ENCODE data around the gene NSUN7. TPM values are rescaled to one million over a fixed set of nuclear protein-coding genes. Genes with fewer than 3 reads are reported as not detected.

NSUN7 gene
- total and polyA plus RNA-seq, 4 donors: 0.21 to 4.5 (median 1.3) TPM

DNA sequence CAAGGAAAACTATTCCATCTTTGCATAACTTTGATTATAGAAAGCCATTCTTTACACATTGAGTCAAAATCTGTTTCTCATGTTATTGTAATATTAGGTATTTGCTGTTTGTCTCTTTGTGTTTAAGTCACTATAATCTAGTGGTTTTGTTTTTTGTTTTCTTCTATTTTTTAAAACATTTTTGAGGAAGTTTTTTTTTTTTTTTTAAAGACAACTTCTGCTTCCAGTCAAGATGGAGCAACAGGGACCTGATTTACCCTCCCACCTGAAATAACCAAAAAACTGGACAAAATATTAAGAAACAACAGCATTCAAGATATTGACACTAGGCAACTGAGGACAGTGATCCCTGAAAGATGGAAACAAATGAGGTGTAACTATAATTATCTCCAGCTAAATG lies 18.4 kb upstream of the NSUN7 start:
- H3K36me3 ChIP-seq (ENCODE audit: control insufficient read depth in 4 of 4, insufficient read depth in 3 of 4, low read depth in 1 of 4, low read length in 3 of 4): no peaks in the 10 kb centered on the region
- no peaks in the 10 kb centered on the region for H3K9me3 ChIP-seq (ENCODE audit: control insufficient read depth in 4 of 4, low read length in 3 of 4)
- H3K4me1 ChIP-seq (ENCODE audit: control insufficient read depth in 4 of 4, insufficient read depth in 4 of 4, low read length in 3 of 4): peaks cover 3 to 9% (median 4%) of the 10 kb centered on the region in 4 donors
- no peaks in the 10 kb centered on the region for H3K27me3 ChIP-seq (ENCODE audit: control insufficient read depth in 4 of 4, insufficient read depth in 4 of 4, low read length in 3 of 4)
- no peak overlapping the region for H3K9ac ChIP-seq (ENCODE audit: low read depth in 1 of 2, low read length in 2 of 2)
- DNase-seq (ENCODE audit: low spot score): no peak
- TF ChIP-seq, protein P1, sequence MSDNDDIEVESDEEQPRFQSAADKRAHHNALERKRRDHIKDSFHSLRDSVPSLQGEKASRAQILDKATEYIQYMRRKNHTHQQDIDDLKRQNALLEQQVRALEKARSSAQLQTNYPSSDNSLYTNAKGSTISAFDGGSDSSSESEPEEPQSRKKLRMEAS (IDR thresholded peaks at IDR 0.05): no peak
- TF ChIP-seq, protein P2, sequence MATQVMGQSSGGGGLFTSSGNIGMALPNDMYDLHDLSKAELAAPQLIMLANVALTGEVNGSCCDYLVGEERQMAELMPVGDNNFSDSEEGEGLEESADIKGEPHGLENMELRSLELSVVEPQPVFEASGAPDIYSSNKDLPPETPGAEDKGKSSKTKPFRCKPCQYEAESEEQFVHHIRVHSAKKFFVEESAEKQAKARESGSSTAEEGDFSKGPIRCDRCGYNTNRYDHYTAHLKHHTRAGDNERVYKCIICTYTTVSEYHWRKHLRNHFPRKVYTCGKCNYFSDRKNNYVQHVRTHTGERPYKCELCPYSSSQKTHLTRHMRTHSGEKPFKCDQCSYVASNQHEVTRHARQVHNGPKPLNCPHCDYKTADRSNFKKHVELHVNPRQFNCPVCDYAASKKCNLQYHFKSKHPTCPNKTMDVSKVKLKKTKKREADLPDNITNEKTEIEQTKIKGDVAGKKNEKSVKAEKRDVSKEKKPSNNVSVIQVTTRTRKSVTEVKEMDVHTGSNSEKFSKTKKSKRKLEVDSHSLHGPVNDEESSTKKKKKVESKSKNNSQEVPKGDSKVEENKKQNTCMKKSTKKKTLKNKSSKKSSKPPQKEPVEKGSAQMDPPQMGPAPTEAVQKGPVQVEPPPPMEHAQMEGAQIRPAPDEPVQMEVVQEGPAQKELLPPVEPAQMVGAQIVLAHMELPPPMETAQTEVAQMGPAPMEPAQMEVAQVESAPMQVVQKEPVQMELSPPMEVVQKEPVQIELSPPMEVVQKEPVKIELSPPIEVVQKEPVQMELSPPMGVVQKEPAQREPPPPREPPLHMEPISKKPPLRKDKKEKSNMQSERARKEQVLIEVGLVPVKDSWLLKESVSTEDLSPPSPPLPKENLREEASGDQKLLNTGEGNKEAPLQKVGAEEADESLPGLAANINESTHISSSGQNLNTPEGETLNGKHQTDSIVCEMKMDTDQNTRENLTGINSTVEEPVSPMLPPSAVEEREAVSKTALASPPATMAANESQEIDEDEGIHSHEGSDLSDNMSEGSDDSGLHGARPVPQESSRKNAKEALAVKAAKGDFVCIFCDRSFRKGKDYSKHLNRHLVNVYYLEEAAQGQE (IDR thresholded peaks at IDR 0.05): no peak
- H3K27ac ChIP-seq (ENCODE audit: low read depth in 1 of 2, low read length in 2 of 2): peak overlapping the region; percentile 12 to 47
- no peak overlapping the region for H3K4me3 ChIP-seq (ENCODE audit: low read depth in 1 of 3, low read length in 3 of 3)

DNA sequence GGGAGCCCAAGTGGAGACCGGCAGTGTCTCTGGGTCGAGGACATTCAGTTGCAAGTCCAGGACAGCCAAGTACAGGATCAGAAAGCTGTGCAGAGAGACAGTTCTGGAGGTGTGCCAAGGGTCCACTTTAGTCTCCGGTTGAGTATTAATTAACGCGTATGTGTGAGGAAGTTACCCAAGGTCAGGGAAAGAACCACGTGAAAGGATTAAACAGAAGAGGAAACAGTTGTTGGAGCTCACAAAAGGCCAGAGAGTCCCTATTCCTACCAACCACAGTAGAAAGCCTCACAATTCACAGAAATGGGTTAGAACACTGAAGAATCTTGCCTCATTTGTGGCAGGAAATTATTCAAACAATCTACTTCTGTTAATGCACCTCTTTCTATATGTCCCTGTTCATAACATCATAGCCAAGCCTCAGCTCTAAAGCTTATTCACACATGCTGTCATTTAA lies 17.9 kb upstream of the NSUN7 start:
- Histone ChIP-seq H3K4me3 (ENCODE audit: low read depth in 1 of 3, low read length in 3 of 3) (no peak overlapping the region), H3K36me3 (ENCODE audit: control insufficient read depth in 4 of 4, insufficient read depth in 3 of 4, low read depth in 1 of 4, low read length in 3 of 4) (no peaks in the 10 kb centered on the region), H3K9ac (ENCODE audit: low read depth in 1 of 2, low read length in 2 of 2) (no peak overlapping the region), H3K4me1 (ENCODE audit: control insufficient read depth in 4 of 4, insufficient read depth in 4 of 4, low read length in 3 of 4) (peaks cover 3 to 9% (median 4%) of the 10 kb centered on the region in 4 donors), H3K9me3 (ENCODE audit: control insufficient read depth in 4 of 4, low read length in 3 of 4) (no peaks in the 10 kb centered on the region), H3K27ac (ENCODE audit: low read depth in 1 of 2, low read length in 2 of 2) (peak overlapping the region in 1 of 2 donors; percentile 47), H3K27me3 (ENCODE audit: control insufficient read depth in 4 of 4, insufficient read depth in 4 of 4, low read length in 3 of 4) (no peaks in the 10 kb centered on the region)
- 10% methylated on average over 6 of the region's 6 CpGs for WGBS
- TF ChIP-seq RXRA (IDR thresholded peaks at IDR 0.05) (peak; percentile 14 to 20), SP1 (IDR thresholded peaks at IDR 0.05) (peak; percentile 26), YY1 (IDR thresholded peaks at IDR 0.05) (no peak), RAD21 (IDR thresholded peaks at IDR 0.05) (peak in 1 of 2 donors; percentile 27)
- TF ChIP-seq, protein P1 (IDR thresholded peaks at IDR 0.05): peak; percentile 23
- DNase-seq (ENCODE audit: low spot score): peak; percentile 45

DNA sequence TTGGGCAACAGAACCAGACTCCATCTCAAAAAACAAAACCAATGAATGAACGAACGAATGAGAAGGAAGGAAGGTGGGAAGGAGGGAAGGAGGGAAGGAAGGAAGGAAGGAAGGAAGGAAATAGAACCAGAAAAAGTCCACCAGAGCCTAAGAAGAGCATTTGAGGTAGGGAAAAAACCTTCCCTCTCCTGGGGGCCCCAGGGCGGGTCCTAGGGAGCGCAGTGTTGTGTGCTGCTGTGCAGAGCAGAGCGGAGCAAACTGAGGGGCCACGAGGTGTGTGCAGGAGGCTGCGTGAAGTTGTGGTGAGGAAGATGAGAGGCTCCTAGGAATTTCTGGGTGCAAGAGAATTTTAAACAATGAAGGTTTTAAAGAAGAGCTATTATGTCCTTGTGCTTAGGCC lies 16.0 kb upstream of the NSUN7 start:
- Histone ChIP-seq H3K27ac (ENCODE audit: low read depth in 1 of 2, low read length in 2 of 2) (no peak overlapping the region), H3K4me1 (ENCODE audit: control insufficient read depth in 4 of 4, insufficient read depth in 4 of 4, low read length in 3 of 4) (peaks cover 3 to 6% (median 4%) of the 10 kb centered on the region in 4 donors), H3K4me3 (ENCODE audit: low read depth in 1 of 3, low read length in 3 of 3) (no peak overlapping the region), H3K9ac (ENCODE audit: low read depth in 1 of 2, low read length in 2 of 2) (no peak overlapping the region), H3K36me3 (ENCODE audit: control insufficient read depth in 4 of 4, insufficient read depth in 3 of 4, low read depth in 1 of 4, low read length in 3 of 4) (no peaks in the 10 kb centered on the region), H3K27me3 (ENCODE audit: control insufficient read depth in 4 of 4, insufficient read depth in 4 of 4, low read length in 3 of 4) (no peaks in the 10 kb centered on the region), H3K9me3 (ENCODE audit: control insufficient read depth in 4 of 4, low read length in 3 of 4) (no peaks in the 10 kb centered on the region)
- no peak for TF ChIP-seq FOXA1 (IDR thresholded peaks at IDR 0.05)
- DNase-seq (ENCODE audit: low spot score): no peak
- 78% methylated on average over 7 of the region's 7 CpGs for WGBS

DNA sequence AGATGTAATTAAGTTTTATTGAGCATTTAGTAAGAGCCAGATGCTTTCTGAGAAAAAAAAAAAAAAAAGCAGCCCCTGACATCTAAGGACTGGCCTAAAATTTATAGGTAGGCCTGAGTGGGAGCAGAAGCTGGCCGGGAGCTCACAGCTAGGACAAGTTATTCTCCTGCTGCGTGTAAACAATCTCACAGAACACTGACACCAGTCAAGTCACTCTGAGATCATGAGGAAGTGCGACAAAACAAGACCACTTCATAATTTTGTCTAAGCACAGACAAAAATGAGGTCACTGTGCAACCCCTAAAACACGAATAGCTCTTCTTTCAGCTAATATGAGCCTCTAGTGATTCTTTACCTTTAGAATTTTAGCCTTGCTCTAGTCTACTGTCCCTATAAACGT lies 15.3 kb upstream of the NSUN7 start:
- Histone ChIP-seq H3K27ac (ENCODE audit: low read depth in 1 of 2, low read length in 2 of 2) (no peak overlapping the region), H3K9ac (ENCODE audit: low read depth in 1 of 2, low read length in 2 of 2) (no peak overlapping the region), H3K4me1 (ENCODE audit: control insufficient read depth in 4 of 4, insufficient read depth in 4 of 4, low read length in 3 of 4) (peaks cover 3 to 6% (median 4%) of the 10 kb centered on the region in 4 donors), H3K36me3 (ENCODE audit: control insufficient read depth in 4 of 4, insufficient read depth in 3 of 4, low read depth in 1 of 4, low read length in 3 of 4) (no peaks in the 10 kb centered on the region), H3K9me3 (ENCODE audit: control insufficient read depth in 4 of 4, low read length in 3 of 4) (no peaks in the 10 kb centered on the region), H3K4me3 (ENCODE audit: low read depth in 1 of 3, low read length in 3 of 3) (no peak overlapping the region), H3K27me3 (ENCODE audit: control insufficient read depth in 4 of 4, insufficient read depth in 4 of 4, low read length in 3 of 4) (no peaks in the 10 kb centered on the region)
- WGBS: 84% methylated on average over 5 of the region's 5 CpGs
- DNase-seq (ENCODE audit: low spot score): no peak
- TF ChIP-seq YY1 (IDR thresholded peaks at IDR 0.05) (no peak), RAD21 (IDR thresholded peaks at IDR 0.05) (no peak), SP1 (IDR thresholded peaks at IDR 0.05) (no peak), NR2F2 (IDR thresholded peaks at IDR 0.05) (no peak), EGR1 (IDR thresholded peaks at IDR 0.05; ENCODE audit: low read depth in 2 of 2) (no peak), HNF4A (conservative IDR thresholded peaks at IDR 0.05) (no peak), JUND (IDR thresholded peaks at IDR 0.05) (no peak), TAF1 (conservative IDR thresholded peaks at IDR 0.05) (no peak)
- TF ChIP-seq, protein P3, sequence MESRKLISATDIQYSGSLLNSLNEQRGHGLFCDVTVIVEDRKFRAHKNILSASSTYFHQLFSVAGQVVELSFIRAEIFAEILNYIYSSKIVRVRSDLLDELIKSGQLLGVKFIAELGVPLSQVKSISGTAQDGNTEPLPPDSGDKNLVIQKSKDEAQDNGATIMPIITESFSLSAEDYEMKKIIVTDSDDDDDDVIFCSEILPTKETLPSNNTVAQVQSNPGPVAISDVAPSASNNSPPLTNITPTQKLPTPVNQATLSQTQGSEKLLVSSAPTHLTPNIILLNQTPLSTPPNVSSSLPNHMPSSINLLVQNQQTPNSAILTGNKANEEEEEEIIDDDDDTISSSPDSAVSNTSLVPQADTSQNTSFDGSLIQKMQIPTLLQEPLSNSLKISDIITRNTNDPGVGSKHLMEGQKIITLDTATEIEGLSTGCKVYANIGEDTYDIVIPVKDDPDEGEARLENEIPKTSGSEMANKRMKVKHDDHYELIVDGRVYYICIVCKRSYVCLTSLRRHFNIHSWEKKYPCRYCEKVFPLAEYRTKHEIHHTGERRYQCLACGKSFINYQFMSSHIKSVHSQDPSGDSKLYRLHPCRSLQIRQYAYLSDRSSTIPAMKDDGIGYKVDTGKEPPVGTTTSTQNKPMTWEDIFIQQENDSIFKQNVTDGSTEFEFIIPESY (IDR thresholded peaks at IDR 0.05): no peak
- TF ChIP-seq, protein P4, sequence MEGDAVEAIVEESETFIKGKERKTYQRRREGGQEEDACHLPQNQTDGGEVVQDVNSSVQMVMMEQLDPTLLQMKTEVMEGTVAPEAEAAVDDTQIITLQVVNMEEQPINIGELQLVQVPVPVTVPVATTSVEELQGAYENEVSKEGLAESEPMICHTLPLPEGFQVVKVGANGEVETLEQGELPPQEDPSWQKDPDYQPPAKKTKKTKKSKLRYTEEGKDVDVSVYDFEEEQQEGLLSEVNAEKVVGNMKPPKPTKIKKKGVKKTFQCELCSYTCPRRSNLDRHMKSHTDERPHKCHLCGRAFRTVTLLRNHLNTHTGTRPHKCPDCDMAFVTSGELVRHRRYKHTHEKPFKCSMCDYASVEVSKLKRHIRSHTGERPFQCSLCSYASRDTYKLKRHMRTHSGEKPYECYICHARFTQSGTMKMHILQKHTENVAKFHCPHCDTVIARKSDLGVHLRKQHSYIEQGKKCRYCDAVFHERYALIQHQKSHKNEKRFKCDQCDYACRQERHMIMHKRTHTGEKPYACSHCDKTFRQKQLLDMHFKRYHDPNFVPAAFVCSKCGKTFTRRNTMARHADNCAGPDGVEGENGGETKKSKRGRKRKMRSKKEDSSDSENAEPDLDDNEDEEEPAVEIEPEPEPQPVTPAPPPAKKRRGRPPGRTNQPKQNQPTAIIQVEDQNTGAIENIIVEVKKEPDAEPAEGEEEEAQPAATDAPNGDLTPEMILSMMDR (IDR thresholded peaks at IDR 0.05; ENCODE audit: low read depth, low read length, missing input control): no peak
